CD4-positive, alpha-beta T cell (primary cell): Measurements from ENCODE around the gene PPP1R37. TPM values are rescaled to one million over a fixed set of nuclear protein-coding genes. Genes with fewer than 3 reads are reported as not detected.

Source experiments
- ATAC-seq: fragments of 200-7000 bp; cut with Tn5 transposase; one replicate; pipeline ENCODE4 v1.10.0; 2022; ENCODE audit warnings: mild to moderate bottlenecking; ENCODE audit not compliant: poor library complexity
- CTCF ChIA-PET: fragments of 350-600 bp; sonication (Branson Sonifier 250); formaldehyde crosslinking; loops from one replicate; lab custom pipeline; 2021; ENCODE audit warnings: antibody characterized with exemption, inconsistent platforms; lab: Charles Lee
- POLR2A ChIA-PET: fragments of 350-600 bp; sonication (Branson Sonifier 250); formaldehyde crosslinking; loops from one replicate; lab custom pipeline; 2021; ENCODE audit warnings: antibody characterized with exemption, inconsistent platforms; lab: Charles Lee
- DNase-seq, 14 experiments: peaks; one replicate each; pipeline ENCODE4 v3.0.0-alpha.2; 2013 to 2020; ENCODE audit warnings: mixed read lengths in 2 of 14
- H3K27ac ChIP-seq, 2 donors: one replicate each; pipeline versions ENCODE4 v1.5.1 to v1.7.0; 2013; ENCODE audit warnings: low read length in 2 of 2, low read depth in 1 of 2, mild to moderate bottlenecking in 1 of 2
- H3K27me3 ChIP-seq, 2 experiments: 1 replicate in 1 of 2; 2 replicates in 1 of 2; pipeline versions ENCODE4 v1.6.1 to v1.7.0; 2013; ENCODE audit warnings: low read length in 2 of 2, control low read depth in 1 of 2, mild to moderate bottlenecking in 1 of 2, moderate library complexity in 1 of 2; ENCODE audit not compliant: insufficient read depth in 2 of 2, control insufficient read depth in 1 of 2
- H3K36me3 ChIP-seq: one replicate; pipeline ENCODE4 v1.6.1; 2013; ENCODE audit warnings: low read length, control low read depth; ENCODE audit not compliant: insufficient read depth
- H3K4me1 ChIP-seq: one replicate; pipeline ENCODE4 v1.6.1; 2013; ENCODE audit warnings: low read length, control low read depth; ENCODE audit not compliant: insufficient read depth
- H3K4me3 ChIP-seq: one replicate; pipeline ENCODE4 v1.5.1; 2013; ENCODE audit warnings: mild to moderate bottlenecking, low read length, moderate library complexity
- H3K9me3 ChIP-seq, 2 experiments: 1 replicate in 1 of 2; 2 replicates in 1 of 2; pipeline versions ENCODE4 v1.6.1 to v1.7.0; 2013; ENCODE audit warnings: low read length in 2 of 2, mild to moderate bottlenecking in 2 of 2, control low read depth in 1 of 2, moderate library complexity in 1 of 2; ENCODE audit not compliant: control insufficient read depth in 1 of 2, insufficient read depth in 1 of 2
- H3K27ac Mint-ChIP-seq: one replicate; pipeline ENCODE4 v1.8.0; 2020; ENCODE audit warnings: mixed read lengths
- H3K27me3 Mint-ChIP-seq: one replicate; pipeline ENCODE4 v1.8.0; 2021; ENCODE audit warnings: mixed read lengths
- H3K36me3 Mint-ChIP-seq: one replicate; pipeline ENCODE4 v1.8.0; 2021; ENCODE audit warnings: low read depth, mixed read lengths
- H3K4me1 Mint-ChIP-seq: one replicate; pipeline ENCODE4 v1.8.0; 2021; ENCODE audit warnings: low read depth, mixed read lengths
- H3K4me3 Mint-ChIP-seq: one replicate; pipeline ENCODE4 v1.8.0; 2020; ENCODE audit warnings: mild to moderate bottlenecking, mixed read lengths
- H3K9me3 Mint-ChIP-seq: one replicate; pipeline ENCODE4 v1.8.0; 2020; ENCODE audit warnings: mixed read lengths
- CTCF ChIP-seq: fragments of 200-600 bp; IDR thresholded peaks from one replicate; pipeline ENCODE4 v1.8.0; 2022; ENCODE audit warnings: antibody characterized with exemption, mild to moderate bottlenecking
- intact Hi-C, 2 experiments: fragments of 100-400 bp; cut with DNase I in 1 of 2; cut with micrococcal nuclease in 1 of 2; formaldehyde crosslinking; loops; one replicate each; pipeline versions ENCODE4 v1.15.1 to v1.9.0; 2023 to 2025; cut with DNase I, micrococcal nuclease
- total RNA-seq, 174 experiments: library from RNA in 2 of 174; stranded (reverse) in 2 of 174; gene quantifications; one replicate each; pipeline ENCODE4 v1.2.3 and lab custom pipeline; 2021 to 2026

PPP1R37 gene
- total RNA-seq, 2 experiments from 2014 or later = 17.2 to 19.6 TPM

- CTCF ChIA-PET = interaction anchor here (1.3 kb wide), 1 partner anchor 9 kb away, joined by 5 read pairs; the partner anchor contains the start of genes BLOC1S3 and TRAPPC6A
- no peaks in the 10 kb centered on the region for H3K27me3 Mint-ChIP-seq
- H3K4me1 ChIP-seq = peaks cover 12% of the 10 kb centered on the region
- peaks cover 0 to 4% of the 10 kb centered on the region in 2 experiments for H3K9me3 ChIP-seq
- no peaks in the 10 kb centered on the region for H3K36me3 Mint-ChIP-seq
- no peak overlapping the region for H3K4me3 ChIP-seq
- intact Hi-C loops = loop anchor here (1.0 to 10.0 kb wide), 5 partner anchors 60 to 717 kb away; partner anchors contain the start of gene MYPOP (in 1 of the 2)
- TF ChIP-seq CTCF = peak; percentile 77
- no peaks in the 10 kb centered on the region for H3K9me3 Mint-ChIP-seq
- POLR2A ChIA-PET = interaction anchor here (0.7 to 2.0 kb wide), 3 partner anchors 9 to 95 kb away, joined by 3 to 14 read pairs (median 9); partner anchors contain the start of genes BLOC1S3, PPP1R37 and TRAPPC6A
- no peak overlapping the region for H3K27ac Mint-ChIP-seq
- DNase-seq = peak in 5 of 14 experiments; percentile 21 to 72 (median 66)
- H3K4me3 Mint-ChIP-seq = no peak overlapping the region
- no peak overlapping the region for H3K27ac ChIP-seq
- peaks cover 3% of the 10 kb centered on the region for H3K36me3 ChIP-seq
- peaks cover 13% of the 10 kb centered on the region for H3K4me1 Mint-ChIP-seq
- H3K27me3 ChIP-seq = no peaks in the 10 kb centered on the region
- peak; percentile 95 for ATAC-seq
Observed at GRCh38 chr19:45187421-45188100, 94.6 kb downstream of the PPP1R37 start.

- Histone ChIP-seq H3K4me1 (peaks cover 6% of the 10 kb centered on the region), H3K4me3 (no peak overlapping the region), H3K27ac (no peak overlapping the region), H3K9me3 (peaks cover 0 to 4% of the 10 kb centered on the region in 2 experiments), H3K36me3 (no peaks in the 10 kb centered on the region), H3K27me3 (no peaks in the 10 kb centered on the region)
- POLR2A ChIA-PET = no interaction called here
- Mint-ChIP-seq H3K27ac (no peak overlapping the region), H3K27me3 (no peaks in the 10 kb centered on the region), H3K9me3 (no peaks in the 10 kb centered on the region), H3K36me3 (no peaks in the 10 kb centered on the region), H3K4me3 (no peak overlapping the region), H3K4me1 (peaks cover 7% of the 10 kb centered on the region)
- CTCF ChIA-PET = no interaction called here
- no peak for TF ChIP-seq CTCF
- intact Hi-C loops = loop anchor here (5.0 to 10.0 kb wide), 4 partner anchors 63 to 715 kb away; partner anchors contain the start of gene MYPOP (in 1 of the 2)
- DNase-seq (no peak), ATAC-seq (no peak)
Observed at GRCh38 chr19:45189971-45190370, 97.0 kb downstream of the PPP1R37 start.

GRCh38 chr19:45191375-45191774 lies 98.4 kb downstream of the PPP1R37 start:
- H3K4me1 Mint-ChIP-seq = no peaks in the 10 kb centered on the region
- Histone ChIP-seq H3K27me3 (no peaks in the 10 kb centered on the region), H3K4me3 (no peak overlapping the region), H3K36me3 (no peaks in the 10 kb centered on the region), H3K9me3 (peaks cover 0 to 4% of the 10 kb centered on the region in 2 experiments), H3K27ac (no peak overlapping the region), H3K4me1 (peaks cover 5% of the 10 kb centered on the region)
- intact Hi-C loops = no loop called here
- no peak for DNase-seq
- no peaks in the 10 kb centered on the region for H3K9me3 Mint-ChIP-seq
- no peak for TF ChIP-seq CTCF
- no peak overlapping the region for H3K4me3 Mint-ChIP-seq
- no peak for ATAC-seq
- H3K36me3 Mint-ChIP-seq = no peaks in the 10 kb centered on the region
- H3K27me3 Mint-ChIP-seq = no peaks in the 10 kb centered on the region
- POLR2A ChIA-PET = no interaction called here
- CTCF ChIA-PET = no interaction called here
- no peak overlapping the region for H3K27ac Mint-ChIP-seq
